Measurements from ENCODE around the gene CCL22.
"Not testable (repeated sequence)": the region's sequence is repeated elsewhere in the genome, so short reads cannot be mapped to it uniquely, and the experiment has no call there.

The CCL22 gene

DNA sequence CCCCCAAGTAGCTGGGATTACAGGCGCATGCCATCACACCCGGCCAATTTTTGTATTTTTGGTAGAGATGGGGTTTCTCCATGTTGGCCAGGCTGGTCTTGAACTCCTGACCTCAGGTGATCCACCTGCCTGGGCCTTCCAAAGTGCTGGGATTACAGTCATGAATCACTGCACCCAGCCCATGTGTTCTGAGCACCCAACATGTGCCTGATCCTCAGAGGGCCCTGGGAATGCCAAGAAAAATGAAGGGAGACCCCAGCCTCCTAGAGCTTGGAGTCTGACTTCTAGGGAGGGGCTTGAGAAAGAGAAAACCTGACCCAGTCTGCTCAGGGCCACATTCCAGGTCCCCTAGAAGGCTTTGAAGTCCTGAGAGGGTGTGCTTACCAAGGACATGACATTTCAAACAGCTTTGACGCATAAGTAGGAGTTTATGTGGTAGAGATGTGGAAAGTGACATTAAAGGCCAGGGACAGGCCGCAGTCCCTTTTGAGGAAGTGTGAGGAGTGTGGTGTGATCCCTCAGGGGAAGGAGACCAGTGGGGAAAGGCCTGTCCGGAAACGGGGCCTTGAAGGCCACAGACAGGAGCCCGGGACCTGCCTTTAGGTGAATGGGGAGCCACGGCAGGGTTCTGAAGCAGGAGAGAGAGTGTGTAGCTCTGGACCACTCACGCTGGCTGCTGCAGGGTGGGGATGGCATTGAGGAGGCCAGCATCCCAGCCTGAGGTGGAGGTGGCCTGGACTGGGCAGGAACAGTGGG lies 1.1 kb upstream of the CCL22 start:
- no peak for FAIRE-seq
- no peak for DNase-seq (ENCODE audit: insufficient read length, low spot score)
- TF ChIP-seq POLR2A (IDR thresholded peaks at IDR 0.05; ENCODE audit: low read depth, low read length), result no peak

DNA sequence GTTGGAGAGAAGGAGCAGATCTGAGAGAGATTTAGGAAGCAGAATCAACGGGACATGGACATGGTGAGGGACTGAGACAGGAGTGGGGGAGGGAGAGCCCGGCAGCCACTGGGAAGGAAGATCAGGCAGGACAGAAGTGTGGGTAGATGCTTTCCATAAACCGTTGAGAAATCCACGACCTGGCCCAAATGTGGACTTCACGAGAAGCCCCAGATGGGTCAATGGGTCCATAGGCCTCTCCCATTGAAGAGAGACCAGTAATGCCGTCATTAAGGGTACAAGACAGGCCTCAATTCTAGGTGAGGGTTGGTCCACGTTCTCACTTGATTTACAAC lies 530 bp upstream of the CCL22 start:
- FAIRE-seq, result no peak
- TF ChIP-seq POLR2A (IDR thresholded peaks at IDR 0.05; ENCODE audit: low read depth, low read length), result no peak

DNA sequence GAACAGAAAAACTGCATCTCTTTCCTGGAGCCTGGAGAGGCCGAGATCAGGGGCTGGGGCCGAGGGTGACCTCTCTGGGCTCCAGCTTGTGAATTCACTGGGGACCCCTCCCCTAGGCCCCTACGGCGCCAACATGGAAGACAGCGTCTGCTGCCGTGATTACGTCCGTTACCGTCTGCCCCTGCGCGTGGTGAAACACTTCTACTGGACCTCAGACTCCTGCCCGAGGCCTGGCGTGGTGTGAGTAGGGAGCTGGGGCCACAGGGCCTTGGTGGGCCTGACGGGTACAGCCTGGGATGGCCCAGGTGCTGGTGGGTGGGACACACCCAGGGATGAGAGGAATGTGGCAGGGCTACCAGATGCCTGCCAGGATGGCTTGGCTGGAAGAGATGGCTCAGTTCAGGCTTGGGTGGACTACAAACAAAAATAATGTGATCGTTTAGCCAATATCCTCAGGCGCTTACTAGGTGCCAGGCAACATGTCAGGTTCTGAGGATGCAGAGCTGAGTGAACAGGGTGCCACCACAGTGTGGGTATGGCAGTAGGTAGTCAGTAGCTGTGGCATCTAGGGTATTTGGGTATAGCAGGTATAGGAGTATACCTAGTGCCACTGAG lies 1.8 kb downstream of the CCL22 start:
- TF ChIP-seq POLR2A (IDR thresholded peaks at IDR 0.05; ENCODE audit: low read depth, low read length), result no peak
- FAIRE-seq (no peak), DNase-seq (ENCODE audit: insufficient read length, low spot score) (no peak)

More for the DNA sequence above, 530 bp upstream of the CCL22 start:
- no peak for DNase-seq (ENCODE audit: insufficient read length, low spot score)

DNA sequence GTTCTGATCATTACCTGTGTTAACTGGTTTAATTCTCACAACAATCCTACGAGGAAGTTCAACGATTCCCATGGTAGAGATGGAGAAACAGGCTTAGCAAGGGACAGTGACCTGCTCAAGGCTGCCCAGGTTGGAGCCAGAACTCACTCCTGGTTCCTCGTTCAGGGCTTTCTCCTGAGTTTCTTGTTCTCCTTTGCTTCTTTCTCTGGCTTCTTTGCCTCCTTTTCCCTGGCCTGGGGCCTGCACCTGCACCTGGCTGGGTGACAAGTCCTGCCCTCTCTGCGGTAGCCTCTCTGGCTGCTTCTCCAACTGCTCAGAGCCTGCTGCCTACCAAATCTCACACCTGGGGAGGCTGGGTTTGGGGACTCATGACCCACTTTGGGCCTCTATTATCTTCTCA lies 2.8 kb downstream of the CCL22 start:
- FAIRE-seq (no peak), DNase-seq (ENCODE audit: insufficient read length, low spot score) (no peak)
- TF ChIP-seq POLR2A (IDR thresholded peaks at IDR 0.05; ENCODE audit: low read depth, low read length), result no peak

DNA sequence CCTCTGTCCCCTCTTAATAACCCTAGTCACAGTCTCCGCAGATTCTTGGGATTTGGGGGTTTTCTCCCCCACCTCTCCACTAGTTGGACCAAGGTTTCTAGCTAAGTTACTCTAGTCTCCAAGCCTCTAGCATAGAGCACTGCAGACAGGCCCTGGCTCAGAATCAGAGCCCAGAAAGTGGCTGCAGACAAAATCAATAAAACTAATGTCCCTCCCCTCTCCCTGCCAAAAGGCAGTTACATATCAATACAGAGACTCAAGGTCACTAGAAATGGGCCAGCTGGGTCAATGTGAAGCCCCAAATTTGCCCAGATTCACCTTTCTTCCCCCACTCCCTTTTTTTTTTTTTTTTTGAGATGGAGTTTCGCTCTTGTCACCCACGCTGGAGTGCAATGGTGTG lies 5.6 kb downstream of the CCL22 start:
- DNase-seq (ENCODE audit: insufficient read length, low spot score), result no peak
- TF ChIP-seq POLR2A (IDR thresholded peaks at IDR 0.05; ENCODE audit: low read depth, low read length), result no peak
- no peak for FAIRE-seq

DNA sequence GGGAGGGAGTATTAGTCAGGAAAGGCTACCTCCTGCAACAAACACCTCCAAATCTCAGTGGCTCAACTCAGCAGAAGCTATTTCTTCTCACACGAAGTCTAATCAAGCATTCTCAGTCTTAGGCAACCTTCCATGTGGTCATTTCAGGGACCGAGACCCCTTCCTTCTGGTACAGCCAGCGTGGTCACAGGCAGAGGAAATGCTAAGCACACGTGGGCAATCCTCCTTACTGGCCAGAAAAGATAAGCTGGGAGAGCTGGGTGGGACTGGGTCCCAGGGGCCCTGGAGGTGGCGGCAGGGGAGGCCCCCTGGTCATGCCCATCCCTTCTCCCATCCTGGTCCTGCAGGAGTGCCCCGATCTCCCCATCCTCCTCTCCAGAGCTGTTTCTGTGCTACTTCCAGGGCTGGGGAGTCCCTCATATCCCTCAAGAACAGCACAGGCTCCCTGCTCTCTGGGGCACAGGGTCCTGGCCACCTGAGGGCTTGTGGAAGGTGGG lies 8.0 kb downstream of the CCL22 start:
- DNase-seq (ENCODE audit: insufficient read length, low spot score) (no peak), FAIRE-seq (no peak)
- no peak for TF ChIP-seq POLR2A (IDR thresholded peaks at IDR 0.05; ENCODE audit: low read depth, low read length)

DNA sequence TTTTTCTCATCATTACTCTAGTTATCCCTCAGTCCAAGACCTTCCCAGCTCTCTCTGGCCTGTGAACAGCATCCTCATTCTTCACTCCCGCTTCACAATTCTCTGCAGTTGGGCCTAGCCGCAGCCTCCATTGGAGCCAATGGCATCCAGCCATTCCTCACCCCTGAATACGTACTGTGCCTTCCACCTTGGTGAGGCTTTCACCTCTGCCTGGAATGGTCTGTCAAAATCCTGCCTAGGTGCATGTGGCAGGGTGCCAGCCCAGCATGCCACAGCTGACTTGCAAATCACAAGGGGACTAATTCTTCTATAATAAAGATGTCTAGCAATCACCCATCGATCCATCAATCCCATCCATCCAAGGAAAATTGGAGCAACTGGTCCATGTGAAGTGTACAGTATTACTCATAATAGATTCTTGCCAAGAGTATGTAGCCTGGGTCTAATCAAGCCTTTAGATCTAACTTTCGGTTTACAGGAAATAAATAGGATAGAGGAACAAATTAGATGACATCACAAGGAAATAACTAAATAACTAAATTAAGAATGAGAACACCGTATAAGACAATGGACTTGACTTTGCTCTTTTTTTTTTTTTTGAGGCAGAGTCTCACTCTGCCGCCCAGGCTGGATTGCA lies 8.7 kb downstream of the CCL22 start:
- no peak for DNase-seq (ENCODE audit: insufficient read length, low spot score)
- no peak for TF ChIP-seq POLR2A (IDR thresholded peaks at IDR 0.05; ENCODE audit: low read depth, low read length)
- no peak for FAIRE-seq

DNA sequence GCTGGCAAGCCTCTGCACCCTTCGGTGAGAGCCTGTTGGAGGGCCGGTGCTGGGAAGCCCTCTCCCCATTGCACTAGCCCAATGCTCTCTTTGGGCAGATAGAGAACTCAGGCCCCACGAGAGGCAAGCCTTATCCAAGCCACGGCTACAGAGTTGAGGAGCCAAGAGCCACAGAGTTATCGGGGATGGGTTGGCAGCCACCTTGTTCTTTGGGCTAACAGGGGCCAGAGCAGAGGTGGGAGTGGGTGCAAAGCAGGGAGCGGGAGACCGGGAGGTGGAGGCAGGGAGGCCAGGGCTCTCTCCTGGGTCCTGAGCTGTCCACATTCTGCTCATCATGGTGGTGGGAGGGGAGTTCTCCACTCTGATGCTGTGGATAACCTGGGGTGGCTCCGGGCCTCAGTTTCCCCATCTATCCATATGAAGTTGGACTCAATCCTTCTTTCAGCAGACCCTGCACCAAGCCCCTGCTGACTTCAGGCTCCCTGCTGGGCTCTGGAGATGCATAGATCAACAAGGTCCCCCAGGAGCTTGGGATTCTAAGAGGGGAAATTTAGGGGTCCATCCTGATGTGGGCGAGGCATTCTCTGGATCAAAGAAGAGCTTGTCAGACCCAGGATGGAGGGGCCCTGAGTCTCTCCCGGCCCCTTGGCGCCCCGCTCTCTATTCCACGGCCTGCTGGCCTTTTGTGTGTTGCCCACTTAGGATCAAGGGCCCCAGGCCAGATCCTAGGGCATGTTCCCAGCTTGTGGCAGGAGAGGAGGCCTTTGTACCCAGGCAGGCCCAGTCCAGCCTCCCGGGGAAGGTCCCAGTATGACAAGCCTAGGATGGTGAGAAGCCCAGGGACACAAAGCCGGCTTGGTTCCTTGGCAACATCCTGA lies 13.2 kb downstream of the CCL22 start:
- FAIRE-seq, result no peak
- no peak for TF ChIP-seq POLR2A (IDR thresholded peaks at IDR 0.05; ENCODE audit: low read depth, low read length)
- DNase-seq (ENCODE audit: insufficient read length, low spot score), result no peak

DNA sequence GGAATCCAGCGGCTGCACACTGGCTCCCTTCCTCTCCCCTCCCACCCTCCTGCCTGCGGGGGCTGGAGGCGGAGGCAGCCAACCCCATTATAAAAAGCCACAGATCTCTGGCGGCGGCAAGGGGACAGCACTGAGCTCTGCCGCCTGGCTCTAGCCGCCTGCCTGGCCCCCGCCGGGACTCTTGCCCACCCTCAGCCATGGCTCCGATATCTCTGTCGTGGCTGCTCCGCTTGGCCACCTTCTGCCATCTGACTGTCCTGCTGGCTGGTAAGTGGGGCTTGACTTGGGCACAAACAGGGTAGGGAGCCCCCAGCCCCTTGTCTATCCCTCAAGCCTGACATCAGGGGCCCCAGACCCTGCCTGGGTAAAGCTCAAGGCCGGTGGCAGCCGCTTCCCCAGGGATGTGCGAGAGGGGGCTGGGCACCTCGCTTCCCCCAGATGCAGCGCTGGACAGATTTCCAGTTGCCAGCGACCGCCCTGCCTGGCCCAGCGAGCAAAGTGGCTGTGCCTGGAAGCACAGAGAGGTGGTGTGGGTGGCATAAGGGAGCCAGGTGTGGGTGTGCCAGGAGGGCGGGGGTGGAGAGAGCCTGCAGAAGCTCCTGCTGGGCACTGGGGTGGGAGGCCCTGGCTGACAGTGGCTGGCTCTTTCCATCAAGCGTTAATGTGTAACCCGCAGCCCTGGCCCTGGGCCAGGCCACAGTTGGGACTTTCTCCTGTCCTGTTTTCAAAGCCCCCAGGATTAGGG lies 14.0 kb downstream of the CCL22 start, which contains the start of gene CX3CL1:
CX3CL1 (plus strand) TSS at position 119 of the 745 bp plus-strand sequence; CDS start at position 198, 79 bp downstream.
- FAIRE-seq, result no peak
- no peak for TF ChIP-seq POLR2A (IDR thresholded peaks at IDR 0.05; ENCODE audit: low read depth, low read length)
- DNase-seq (ENCODE audit: insufficient read length, low spot score), result no peak

DNA sequence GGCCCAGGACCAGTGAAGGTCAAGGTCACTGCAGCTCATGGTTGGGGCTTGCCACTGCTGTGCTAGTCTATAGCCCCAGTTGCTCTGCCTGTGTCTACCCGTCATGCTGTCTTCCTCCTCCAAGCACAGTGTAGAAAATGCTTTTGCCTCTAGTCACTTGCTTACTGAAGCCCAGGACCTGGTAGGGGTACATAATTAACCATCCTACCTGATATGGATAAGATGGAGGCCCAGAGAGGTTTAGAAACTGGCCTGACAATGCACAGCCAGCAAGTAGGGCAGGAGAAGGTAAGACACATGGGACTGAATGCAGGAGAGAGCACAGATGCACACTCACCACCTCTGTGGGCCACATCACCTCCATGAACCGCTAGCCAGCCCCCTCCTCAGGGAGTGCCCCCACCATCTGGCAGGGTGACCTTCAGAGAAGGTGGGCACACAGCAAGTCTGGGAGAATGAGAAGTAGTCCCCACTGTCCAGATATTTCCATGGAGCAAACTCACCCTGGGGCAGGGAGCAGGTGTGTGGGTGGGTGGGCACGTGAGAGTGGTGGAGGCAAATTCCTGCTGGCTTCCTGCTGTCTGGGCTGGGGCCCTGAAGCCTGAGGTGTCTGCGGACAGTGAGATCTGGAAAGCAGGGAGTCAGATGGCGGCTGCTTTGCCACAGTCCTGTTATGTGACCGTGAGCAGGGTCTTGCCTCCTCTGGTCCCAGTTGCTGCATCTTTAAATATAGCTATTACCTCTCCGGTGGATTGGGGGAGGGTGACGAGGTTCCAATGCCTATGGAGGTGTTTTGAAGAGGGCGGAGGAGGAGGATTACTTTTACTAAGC lies 14.7 kb downstream of the CCL22 start:
- no peak for DNase-seq (ENCODE audit: insufficient read length, low spot score)
- no peak for FAIRE-seq
- TF ChIP-seq POLR2A (IDR thresholded peaks at IDR 0.05; ENCODE audit: low read depth, low read length), result no peak

DNA sequence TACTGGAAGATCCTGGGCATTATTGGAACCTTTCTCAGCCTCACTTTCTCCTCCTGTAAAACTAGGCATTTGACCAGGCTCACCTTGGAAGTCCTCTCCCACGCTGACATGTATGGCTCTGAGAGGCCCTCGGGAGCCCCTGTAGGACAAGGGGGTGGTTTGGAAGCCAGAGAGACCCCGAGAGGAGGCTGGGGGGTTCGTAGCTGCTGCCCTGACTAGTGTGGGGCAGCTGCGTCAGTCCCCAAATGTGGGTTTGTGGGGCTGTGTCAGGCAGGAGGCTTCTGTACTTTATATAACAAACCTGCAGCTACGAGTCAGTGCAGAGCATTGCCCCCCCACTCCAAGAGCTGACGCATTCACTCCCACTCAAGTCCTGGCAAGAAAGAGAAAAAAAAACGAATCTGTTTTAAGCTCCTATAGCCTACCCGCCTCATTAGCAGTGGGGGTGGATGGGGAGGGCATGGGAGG lies 15.5 kb downstream of the CCL22 start:
- DNase-seq (ENCODE audit: insufficient read length, low spot score) (no peak), FAIRE-seq (no peak)
- no peak for TF ChIP-seq POLR2A (IDR thresholded peaks at IDR 0.05; ENCODE audit: low read depth, low read length)

DNA sequence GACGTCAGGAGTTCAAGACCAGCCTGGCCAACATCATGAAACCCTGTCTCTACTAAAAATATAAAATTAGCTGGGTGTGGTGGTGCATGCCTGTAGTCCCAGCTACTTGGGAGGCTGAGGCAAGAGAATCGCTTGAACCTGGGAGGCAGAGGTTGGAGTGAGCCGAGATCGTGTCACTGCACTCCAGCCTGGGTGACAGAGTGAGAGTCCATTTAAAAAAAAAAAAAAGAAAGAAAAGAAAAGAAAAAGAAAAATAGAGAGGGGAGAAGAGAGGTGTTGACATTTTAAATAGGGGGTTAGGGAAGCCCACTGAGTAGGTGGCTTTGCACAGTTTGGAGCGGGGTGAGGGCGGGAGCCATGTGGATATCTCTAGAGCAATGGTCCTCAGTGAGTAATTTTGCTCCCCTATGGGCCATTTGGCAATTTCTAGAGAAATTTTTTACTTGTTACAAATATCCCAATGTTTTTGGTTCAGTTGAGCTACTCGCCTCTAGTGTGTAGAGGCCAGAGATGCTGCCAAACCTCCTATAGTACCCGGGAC lies 16.4 kb downstream of the CCL22 start:
- FAIRE-seq; DNase-seq (ENCODE audit: insufficient read length, low spot score): not testable (repeated sequence)

Data from H54 (cell line).